HG03139 (cell line): ENCODE results near the gene RBBP6.

Experiments
- ATAC-seq: cut with Tn5 transposase; IDR thresholded peaks from one replicate; pipeline ENCODE4 v1.9.1; 2021; ENCODE audit not compliant: unreplicated experiment

Gene RBBP6

GRCh38 chr16:24524855-24525677 lies 14.3 kb upstream of the RBBP6 start:
- no peak for ATAC-seq

- no peak for ATAC-seq
Measured at GRCh38 chr16:24525970-24526559, 13.3 kb upstream of the RBBP6 start.

- ATAC-seq = no peak
Measured at GRCh38 chr16:24526701-24527495, 12.5 kb upstream of the RBBP6 start.

GRCh38 chr16:24531166-24531565 lies 8.2 kb upstream of the RBBP6 start:
- no peak for ATAC-seq

GRCh38 chr16:24534620-24535019 lies 4.7 kb upstream of the RBBP6 start:
- ATAC-seq = no peak

GRCh38 chr16:24535827-24536226 lies 3.5 kb upstream of the RBBP6 start:
- no peak for ATAC-seq

GRCh38 chr16:24536671-24537070 lies 2.7 kb upstream of the RBBP6 start:
- ATAC-seq = no peak

- no peak for ATAC-seq
Measured at GRCh38 chr16:24537474-24538337, 1.7 kb upstream of the RBBP6 start.

- ATAC-seq = no peak
Measured at GRCh38 chr16:24538756-24539294, 541 bp upstream of the RBBP6 start.

- peak; percentile 25 for ATAC-seq
Measured at GRCh38 chr16:24539850-24540601, 660 bp downstream of the RBBP6 start.

- ATAC-seq = no peak
Measured at GRCh38 chr16:24540602-24541210, 1.3 kb downstream of the RBBP6 start.

- no peak for ATAC-seq
Measured at GRCh38 chr16:24541233-24541933, 2.0 kb downstream of the RBBP6 start.

- no peak for ATAC-seq
Measured at GRCh38 chr16:24543949-24544348, 4.6 kb downstream of the RBBP6 start.

GRCh38 chr16:24544640-24545039 lies 5.3 kb downstream of the RBBP6 start:
- no peak for ATAC-seq

GRCh38 chr16:24550295-24550694 lies 10.9 kb downstream of the RBBP6 start:
- ATAC-seq = no peak

GRCh38 chr16:24552705-24553246 lies 13.4 kb downstream of the RBBP6 start:
- ATAC-seq = no peak

- ATAC-seq = no peak
Measured at GRCh38 chr16:24553983-24554382, 14.6 kb downstream of the RBBP6 start.

GRCh38 chr16:24555346-24555872 lies 16.0 kb downstream of the RBBP6 start:
- no peak for ATAC-seq
